ENCODE results near the gene CSTF3. TPM values are rescaled to one million over a fixed set of nuclear protein-coding genes. Genes with fewer than 3 reads are reported as not detected.
"Not testable (repeated sequence)": the region's sequence is repeated elsewhere in the genome, so short reads cannot be mapped to it uniquely, and the experiment has no call there.

CSTF3 gene
- total RNA-seq, 2 experiments from 2014 or later, result 29.6 to 35.3 TPM

DNA sequence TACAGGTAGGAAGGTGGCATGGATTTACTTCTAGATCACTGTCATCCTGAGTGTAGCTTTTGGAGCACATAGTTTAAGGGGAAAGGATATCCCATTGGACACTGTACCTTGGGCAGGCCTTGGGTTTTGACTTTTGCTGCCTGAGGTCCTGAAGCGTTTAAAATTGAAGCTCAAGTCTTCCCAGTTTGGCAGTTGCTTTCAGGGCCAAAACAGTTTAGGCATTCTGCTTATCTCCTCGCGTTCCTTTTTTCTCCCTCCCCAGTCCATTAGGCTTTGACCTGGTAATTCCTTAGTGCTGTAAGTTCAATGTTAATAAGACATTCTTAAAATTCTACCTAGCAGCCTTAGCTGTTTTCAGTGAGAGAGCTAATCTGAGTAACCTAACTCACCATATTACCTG lies 35.7 kb downstream of the CSTF3 start:
- ATAC-seq (no peak), DNase-seq (no peak)
- Mint-ChIP-seq H3K9me3 (ENCODE audit: low read depth) (no peaks in the 10 kb centered on the region), H3K4me1 (peaks cover 11% of the 10 kb centered on the region), H3K27ac (no peak overlapping the region), H3K4me3 (no peak overlapping the region), H3K36me3 (ENCODE audit: low read depth) (peaks cover 9% of the 10 kb centered on the region), H3K27me3 (no peaks in the 10 kb centered on the region)
- ChIA-PET CTCF (interaction anchor here (0.6 to 1.4 kb wide), 3 partner anchors 27 to 32 kb away, joined by 3 read pairs; no protein-coding TSS in a partner anchor), POLR2A (no interaction called here)
- intact Hi-C loops (cut with DNase I, micrococcal nuclease), result no loop called here

- Mint-ChIP-seq H3K27me3 (no peaks in the 10 kb centered on the region), H3K4me3 (no peak overlapping the region), H3K4me1 (peaks cover 11% of the 10 kb centered on the region), H3K9me3 (ENCODE audit: low read depth) (no peaks in the 10 kb centered on the region), H3K27ac (no peak overlapping the region), H3K36me3 (ENCODE audit: low read depth) (peaks cover 9% of the 10 kb centered on the region)
- CTCF ChIA-PET, result interaction anchor here (0.6 to 1.2 kb wide), 3 partner anchors 10 to 117 kb away, joined by 3 to 4 read pairs (median 4); no protein-coding TSS in a partner anchor
- DNase-seq (no peak), ATAC-seq (no peak)
- POLR2A ChIA-PET, result no interaction called here
- intact Hi-C loops (cut with DNase I, micrococcal nuclease), result no loop called here
These were observed 36.3 kb downstream of the CSTF3 start for GRCh38 chr11:33125025-33125424.

- H3K9me3 Mint-ChIP-seq (ENCODE audit: low read depth); ATAC-seq; H3K36me3 Mint-ChIP-seq (ENCODE audit: low read depth); H3K27me3 Mint-ChIP-seq; H3K4me1 Mint-ChIP-seq; H3K4me3 Mint-ChIP-seq; intact Hi-C loops (cut with DNase I, micrococcal nuclease); H3K27ac Mint-ChIP-seq; DNase-seq: not testable (repeated sequence)
- ChIA-PET POLR2A (interaction anchor here (0.6 kb wide), 1 partner anchor 53 kb away, joined by 3 read pairs; no protein-coding TSS in a partner anchor), CTCF (interaction anchor here (1.4 kb wide), 1 partner anchor 12 kb away, joined by 4 read pairs; no protein-coding TSS in a partner anchor)
These were observed 38.6 kb downstream of the CSTF3 start for GRCh38 chr11:33122696-33123095.

DNA sequence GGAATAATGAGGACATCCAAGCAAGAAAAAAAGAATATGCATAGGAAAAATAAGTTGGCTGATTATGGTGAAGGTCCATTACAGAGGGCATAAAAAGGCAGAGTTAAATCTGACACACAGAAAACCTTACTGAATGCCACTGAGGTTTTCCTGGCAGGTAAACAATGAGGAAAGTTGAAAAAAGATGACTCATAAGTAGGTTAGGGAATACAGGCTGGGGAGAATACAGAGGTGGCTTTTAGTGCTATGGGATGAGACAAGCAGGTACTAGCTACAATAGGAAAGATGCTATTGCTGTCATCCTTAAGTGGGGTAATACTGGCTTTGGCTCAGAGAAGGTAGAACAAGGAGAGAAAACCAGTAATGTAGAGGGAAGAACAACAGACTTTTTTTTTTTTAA lies 44.7 kb downstream of the CSTF3 start:
- Mint-ChIP-seq H3K9me3 (ENCODE audit: low read depth) (no peaks in the 10 kb centered on the region), H3K27ac (no peak overlapping the region), H3K4me3 (no peak overlapping the region), H3K4me1 (no peaks in the 10 kb centered on the region), H3K36me3 (ENCODE audit: low read depth) (peaks cover 4% of the 10 kb centered on the region), H3K27me3 (no peaks in the 10 kb centered on the region)
- CTCF ChIA-PET, result no interaction called here
- ATAC-seq (no peak), DNase-seq (no peak)
- intact Hi-C loops (cut with DNase I, micrococcal nuclease), result no loop called here
- POLR2A ChIA-PET, result no interaction called here

- CTCF ChIA-PET, result interaction anchor here (0.7 to 2.1 kb wide), 4 partner anchors 12 to 238 kb away, joined by 3 to 4 read pairs (median 3); no protein-coding TSS in a partner anchor
- H3K27me3 Mint-ChIP-seq, result no peaks in the 10 kb centered on the region
- H3K4me3 Mint-ChIP-seq, result no peak overlapping the region
- intact Hi-C loops (cut with DNase I, micrococcal nuclease), result no loop called here
- ATAC-seq (no peak), DNase-seq (no peak)
- H3K36me3 Mint-ChIP-seq (ENCODE audit: low read depth), result peaks cover 9% of the 10 kb centered on the region
- H3K27ac Mint-ChIP-seq, result no peak overlapping the region
- POLR2A ChIA-PET, result interaction anchor here (0.9 kb wide), 1 partner anchor 392 kb away, joined by 3 read pairs; no protein-coding TSS in a partner anchor
- H3K9me3 Mint-ChIP-seq (ENCODE audit: low read depth), result no peaks in the 10 kb centered on the region
- no peaks in the 10 kb centered on the region for H3K4me1 Mint-ChIP-seq
These were observed 51.2 kb downstream of the CSTF3 start for GRCh38 chr11:33110083-33110482.

GRCh38 chr11:33109294-33109895 lies 51.9 kb downstream of the CSTF3 start:
- ATAC-seq (no peak), DNase-seq (no peak)
- Mint-ChIP-seq H3K4me3 (no peak overlapping the region), H3K27ac (no peak overlapping the region), H3K27me3 (no peaks in the 10 kb centered on the region), H3K4me1 (no peaks in the 10 kb centered on the region), H3K9me3 (ENCODE audit: low read depth) (no peaks in the 10 kb centered on the region), H3K36me3 (ENCODE audit: low read depth) (peaks cover 12% of the 10 kb centered on the region)
- ChIA-PET CTCF (interaction anchor here (0.9 to 2.1 kb wide), 2 partner anchors 13 to 226 kb away, joined by 3 to 4 read pairs; no protein-coding TSS in a partner anchor), POLR2A (interaction anchor here (0.6 kb wide), 1 partner anchor 19 kb away, joined by 6 read pairs; no protein-coding TSS in a partner anchor)
- intact Hi-C loops (cut with DNase I, micrococcal nuclease), result no loop called here

- ATAC-seq, result no peak
- H3K9me3 Mint-ChIP-seq (ENCODE audit: low read depth), result no peaks in the 10 kb centered on the region
- no peaks in the 10 kb centered on the region for H3K4me1 Mint-ChIP-seq
- intact Hi-C loops (cut with DNase I, micrococcal nuclease), result no loop called here
- ChIA-PET POLR2A (no interaction called here), CTCF (no interaction called here)
- no peaks in the 10 kb centered on the region for H3K27me3 Mint-ChIP-seq
- DNase-seq, result no peak
- peaks cover 24% of the 10 kb centered on the region for H3K36me3 Mint-ChIP-seq (ENCODE audit: low read depth)
- no peak overlapping the region for H3K27ac Mint-ChIP-seq
- no peak overlapping the region for H3K4me3 Mint-ChIP-seq
These were observed 57.4 kb downstream of the CSTF3 start for GRCh38 chr11:33103836-33104235.

GRCh38 chr11:33094157-33094556 lies 67.1 kb downstream of the CSTF3 start:
- intact Hi-C loops (cut with DNase I, micrococcal nuclease), result no loop called here
- Mint-ChIP-seq H3K4me1 (no peaks in the 10 kb centered on the region), H3K27me3 (no peaks in the 10 kb centered on the region), H3K36me3 (ENCODE audit: low read depth) (peaks cover 39% of the 10 kb centered on the region), H3K9me3 (ENCODE audit: low read depth) (no peaks in the 10 kb centered on the region), H3K27ac (no peak overlapping the region), H3K4me3 (no peak overlapping the region)
- CTCF ChIA-PET, result no interaction called here
- DNase-seq, result no peak
- ATAC-seq, result no peak
- POLR2A ChIA-PET, result no interaction called here

DNA sequence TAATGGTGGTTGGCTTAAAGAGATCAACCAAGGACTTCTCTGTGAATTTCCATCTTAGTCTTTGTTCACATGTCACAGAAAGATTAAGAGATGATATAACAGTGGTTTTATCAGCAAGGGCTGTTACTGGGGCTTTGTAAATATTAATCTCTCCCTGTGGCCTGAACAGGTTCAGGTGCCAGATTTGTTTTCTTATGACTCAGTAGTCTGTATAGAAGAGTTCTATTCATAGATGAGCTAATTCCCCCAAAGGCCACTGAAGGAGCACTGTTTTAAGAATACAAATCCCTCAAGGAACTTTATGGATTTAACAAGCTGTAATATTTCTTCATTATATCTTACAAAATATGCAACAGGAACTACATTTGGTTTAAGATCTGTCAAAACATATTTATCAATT lies 71.5 kb downstream of the CSTF3 start:
- Mint-ChIP-seq H3K9me3 (ENCODE audit: low read depth) (no peaks in the 10 kb centered on the region), H3K27me3 (no peaks in the 10 kb centered on the region), H3K4me3 (no peak overlapping the region), H3K4me1 (no peaks in the 10 kb centered on the region), H3K27ac (no peak overlapping the region), H3K36me3 (ENCODE audit: low read depth) (peaks cover 41% of the 10 kb centered on the region)
- no peak for ATAC-seq
- ChIA-PET CTCF (interaction anchor here (1.3 to 1.5 kb wide), 2 partner anchors 25 to 67 kb away, joined by 3 to 5 read pairs; no protein-coding TSS in a partner anchor), POLR2A (no interaction called here)
- no peak for DNase-seq
- intact Hi-C loops (cut with DNase I, micrococcal nuclease), result no loop called here

- no peaks in the 10 kb centered on the region for H3K27me3 Mint-ChIP-seq
- DNase-seq (no peak), ATAC-seq (no peak)
- intact Hi-C loops (cut with DNase I, micrococcal nuclease), result no loop called here
- peaks cover 40% of the 10 kb centered on the region for H3K36me3 Mint-ChIP-seq (ENCODE audit: low read depth)
- POLR2A ChIA-PET, result no interaction called here
- no peaks in the 10 kb centered on the region for H3K9me3 Mint-ChIP-seq (ENCODE audit: low read depth)
- no peak overlapping the region for H3K4me3 Mint-ChIP-seq
- no peaks in the 10 kb centered on the region for H3K4me1 Mint-ChIP-seq
- no peak overlapping the region for H3K27ac Mint-ChIP-seq
- CTCF ChIA-PET, result no interaction called here
These were observed 75.3 kb downstream of the CSTF3 start for GRCh38 chr11:33086017-33086416.

DNA sequence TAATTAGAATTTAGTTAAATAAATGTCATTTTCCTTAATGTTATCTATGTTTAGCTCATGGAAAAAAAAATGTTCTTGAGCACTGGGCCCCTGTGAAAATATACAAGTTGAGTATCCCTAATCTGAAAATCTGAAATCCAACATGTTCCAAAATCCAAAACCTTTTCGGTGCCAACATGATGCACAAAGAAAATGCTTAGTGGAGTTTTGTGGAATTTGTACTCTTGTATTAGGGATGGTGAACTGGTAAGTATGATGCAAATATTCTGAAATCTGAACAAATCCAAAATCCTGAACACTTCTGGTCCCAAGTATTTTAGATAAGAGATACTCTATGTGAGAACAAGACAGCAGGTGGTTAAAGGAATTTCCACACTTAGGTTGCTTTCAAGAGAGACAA lies 77.4 kb downstream of the CSTF3 start:
- Mint-ChIP-seq H3K36me3 (ENCODE audit: low read depth) (peaks cover 28% of the 10 kb centered on the region), H3K27ac (peak overlapping the region; percentile 13), H3K9me3 (ENCODE audit: low read depth) (no peaks in the 10 kb centered on the region), H3K4me1 (no peaks in the 10 kb centered on the region), H3K4me3 (no peak overlapping the region), H3K27me3 (no peaks in the 10 kb centered on the region)
- no peak for DNase-seq
- ATAC-seq, result no peak
- ChIA-PET POLR2A (no interaction called here), CTCF (no interaction called here)
- intact Hi-C loops (cut with DNase I, micrococcal nuclease), result no loop called here

- Mint-ChIP-seq H3K27me3 (no peaks in the 10 kb centered on the region), H3K4me1 (no peaks in the 10 kb centered on the region), H3K36me3 (ENCODE audit: low read depth) (peaks cover 38% of the 10 kb centered on the region), H3K4me3 (no peak overlapping the region), H3K9me3 (ENCODE audit: low read depth) (no peaks in the 10 kb centered on the region), H3K27ac (no peak overlapping the region)
- no peak for DNase-seq
- ChIA-PET POLR2A (no interaction called here), CTCF (interaction anchor here (0.6 kb wide), 1 partner anchor 197 kb away, joined by 3 read pairs; no protein-coding TSS in a partner anchor)
- intact Hi-C loops (cut with DNase I, micrococcal nuclease), result no loop called here
- no peak for ATAC-seq
These were observed 88.8 kb downstream of the CSTF3 start for GRCh38 chr11:33072465-33072864.
